ENCODE results near the gene MIB2.
A peak's percentile ranks its signal among the peaks of the same experiment; 100 is the strongest.
"Not testable (repeated sequence)": the region's sequence is repeated elsewhere in the genome, so short reads cannot be mapped to it uniquely, and the experiment has no call there.

Gene MIB2

DNA sequence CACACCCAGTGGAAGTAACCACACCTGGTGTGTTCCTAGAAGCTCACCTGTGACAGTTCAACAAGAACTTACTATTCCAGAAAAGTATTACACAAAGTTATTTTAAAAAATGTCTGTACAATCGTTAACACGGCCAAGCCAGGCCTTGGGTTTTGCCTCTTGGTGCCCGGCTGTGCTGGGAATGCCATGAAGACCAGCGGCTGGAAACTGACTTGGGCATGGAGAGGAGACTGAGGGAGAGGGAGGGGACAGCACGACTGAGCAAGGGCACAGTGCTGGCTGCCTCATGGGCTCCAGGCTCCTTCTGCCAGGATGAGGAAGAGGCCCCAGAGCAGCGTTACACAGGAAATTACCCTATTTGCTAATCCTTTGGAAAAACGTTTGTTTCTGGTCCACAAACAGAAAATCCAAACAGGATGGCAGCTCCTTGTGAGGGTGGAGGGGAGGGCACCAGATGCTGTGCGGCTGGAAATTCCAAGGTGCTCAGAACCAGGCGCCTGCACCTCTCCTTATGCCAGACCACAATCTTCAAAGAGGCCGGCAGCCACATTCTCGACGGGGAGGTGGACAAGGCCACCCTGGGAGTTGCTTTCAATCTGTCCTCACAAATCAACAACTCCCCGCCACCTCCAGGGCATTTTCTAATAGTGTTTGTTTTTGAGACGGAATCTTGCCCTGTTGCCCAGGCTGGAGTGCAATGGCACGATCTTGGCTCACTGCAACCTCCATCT is 47.7 kb downstream of the MIB2 start:
- DNase-seq = not testable (repeated sequence)

DNA sequence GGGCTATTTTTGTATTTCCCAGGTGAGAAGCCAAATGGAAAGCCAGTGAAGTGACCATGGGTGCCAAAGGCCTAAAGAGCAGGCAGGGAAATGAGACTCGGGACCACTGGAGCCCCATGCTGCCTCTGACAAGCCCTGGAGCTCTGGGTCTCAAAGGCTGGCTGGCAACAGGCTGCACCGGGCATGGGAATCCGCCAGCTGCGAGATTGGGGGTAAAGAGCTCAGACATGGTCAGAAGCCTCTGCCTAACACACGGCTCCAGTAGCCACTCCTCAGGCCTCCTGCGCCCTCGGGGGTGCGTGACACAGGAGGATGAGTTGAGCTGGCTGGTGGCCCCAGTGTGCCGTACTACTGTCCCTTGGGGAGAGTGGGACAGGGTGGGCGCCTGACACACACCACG is 49.0 kb downstream of the MIB2 start:
- DNase-seq = not testable (repeated sequence)

DNA sequence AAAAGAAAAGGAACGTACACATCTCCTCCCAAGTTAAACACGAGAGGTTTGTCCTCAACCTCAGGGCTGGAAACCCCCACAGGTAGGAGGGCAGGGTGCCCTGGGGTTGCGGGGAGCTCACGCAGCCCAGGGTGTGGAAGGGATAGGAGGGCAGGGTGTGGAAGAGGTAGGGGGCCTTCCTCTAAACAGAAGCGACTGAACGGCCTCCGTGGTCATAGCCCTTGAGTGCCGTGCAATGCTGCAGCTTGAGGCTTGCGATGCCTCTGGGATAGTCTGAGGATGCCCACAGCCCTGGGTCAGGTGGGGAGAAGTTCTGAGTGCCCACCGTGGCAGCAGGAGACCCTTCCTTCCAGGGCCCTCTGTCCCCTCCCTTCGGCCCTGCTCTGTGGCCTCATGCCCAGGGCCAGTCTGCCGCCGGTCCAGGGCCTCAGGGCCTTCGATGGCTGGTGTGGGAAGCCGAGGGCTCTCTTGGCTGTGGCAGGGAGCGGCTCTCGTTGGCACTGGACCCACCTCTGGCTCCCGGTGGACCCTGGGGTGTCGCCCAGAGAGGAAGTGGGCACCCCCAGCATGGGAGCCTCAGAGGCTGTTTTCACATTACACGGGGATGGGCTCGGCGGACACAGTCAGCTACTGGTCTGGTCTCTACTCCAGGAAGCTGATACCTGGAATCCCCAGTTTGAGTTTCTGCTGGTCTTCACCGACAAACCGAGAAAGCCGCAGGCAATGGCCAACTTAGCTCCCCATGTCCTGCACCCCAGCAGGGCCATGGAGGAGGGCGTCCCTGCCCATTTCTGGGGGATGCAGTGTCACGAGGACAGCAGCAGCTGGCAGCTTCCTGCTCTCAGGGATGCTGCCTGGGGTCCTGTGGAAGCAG is 49.9 kb downstream of the MIB2 start:
- DNase-seq = no peak

- no peak for DNase-seq
Observed at GRCh38 chr1:1665815-1666251, 50.5 kb downstream of the MIB2 start.

DNA sequence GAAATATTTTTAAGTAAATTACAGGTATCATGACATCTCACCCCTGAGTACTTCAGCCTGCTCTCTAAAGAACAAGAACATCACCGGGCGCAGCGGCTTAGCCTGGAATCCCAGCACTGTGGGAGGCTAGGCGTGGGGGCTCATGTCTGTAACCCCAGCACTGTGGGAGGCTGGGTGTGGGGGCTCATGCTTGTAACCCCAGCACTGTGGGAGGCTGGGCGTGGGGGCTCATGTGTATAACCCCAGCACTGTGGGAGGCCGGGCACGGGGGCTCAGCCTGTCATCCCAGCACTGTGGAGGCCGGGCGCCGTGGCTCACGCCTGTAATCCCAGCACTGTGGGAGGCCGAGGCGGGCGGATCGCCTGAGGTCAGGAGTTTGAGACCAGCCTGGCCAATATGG is 51.2 kb downstream of the MIB2 start:
- no peak for DNase-seq

- no peak for DNase-seq
Observed at GRCh38 chr1:1669468-1670440, 54.5 kb downstream of the MIB2 start.

DNA sequence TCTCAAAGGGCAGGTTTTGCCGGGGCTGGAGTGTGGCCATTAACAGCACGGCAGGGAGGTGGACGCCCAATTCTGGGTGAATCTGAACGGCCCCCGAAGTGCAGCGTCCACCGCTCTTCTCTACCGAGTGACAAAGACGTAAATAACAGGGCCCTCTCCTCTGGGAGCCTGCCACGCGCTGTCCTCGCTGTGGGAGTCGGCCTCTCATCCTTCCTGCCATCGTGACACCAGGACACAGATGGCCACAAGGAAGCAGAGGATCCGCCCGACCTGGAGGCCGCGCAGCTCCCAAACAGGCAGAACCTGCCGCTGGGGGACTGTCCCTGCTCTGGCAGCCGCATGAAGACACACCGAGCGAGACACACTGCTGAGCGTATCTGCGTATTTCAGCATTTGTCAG is 55.6 kb downstream of the MIB2 start:
- DNase-seq = no peak

- DNase-seq = no peak
Observed at GRCh38 chr1:1671365-1672119, 56.2 kb downstream of the MIB2 start.

DNA sequence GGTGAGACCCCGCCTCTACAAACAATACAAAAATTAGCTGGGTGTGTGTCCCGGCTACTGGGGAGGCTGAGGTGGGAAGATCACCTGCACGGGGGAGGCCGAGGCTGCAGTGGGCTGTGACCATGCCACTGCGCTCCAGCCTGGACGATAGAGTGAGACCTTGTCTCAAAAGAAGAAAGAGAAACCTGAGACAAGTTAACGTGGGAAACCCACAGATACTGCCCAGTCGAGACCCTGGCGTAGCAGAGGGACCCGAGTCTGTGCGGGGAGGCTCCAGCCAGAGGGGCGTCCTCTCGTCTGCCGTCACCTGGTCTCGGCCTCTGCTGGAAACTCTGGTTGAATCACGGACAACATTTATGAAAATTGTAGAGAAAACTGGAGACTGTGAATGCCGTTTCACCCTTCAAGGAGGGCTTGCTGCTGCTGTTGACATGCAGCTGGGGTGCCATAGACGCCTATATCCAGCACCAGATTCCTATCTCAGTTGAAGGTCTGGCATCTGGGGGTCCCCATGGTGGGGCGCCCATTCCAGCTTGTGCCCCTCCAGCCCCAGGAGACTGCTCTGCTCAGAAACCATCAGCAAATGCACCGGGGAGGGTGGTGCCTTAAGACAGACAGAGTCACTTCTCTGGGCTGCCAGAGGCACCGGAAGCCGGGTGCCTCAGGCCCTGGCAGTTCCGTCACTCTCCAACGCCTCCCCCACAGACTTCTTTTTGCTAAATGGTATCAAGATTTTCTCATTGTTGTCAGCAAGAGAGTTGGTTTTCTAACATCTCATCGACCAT is 57.1 kb downstream of the MIB2 start:
- DNase-seq = no peak

DNA sequence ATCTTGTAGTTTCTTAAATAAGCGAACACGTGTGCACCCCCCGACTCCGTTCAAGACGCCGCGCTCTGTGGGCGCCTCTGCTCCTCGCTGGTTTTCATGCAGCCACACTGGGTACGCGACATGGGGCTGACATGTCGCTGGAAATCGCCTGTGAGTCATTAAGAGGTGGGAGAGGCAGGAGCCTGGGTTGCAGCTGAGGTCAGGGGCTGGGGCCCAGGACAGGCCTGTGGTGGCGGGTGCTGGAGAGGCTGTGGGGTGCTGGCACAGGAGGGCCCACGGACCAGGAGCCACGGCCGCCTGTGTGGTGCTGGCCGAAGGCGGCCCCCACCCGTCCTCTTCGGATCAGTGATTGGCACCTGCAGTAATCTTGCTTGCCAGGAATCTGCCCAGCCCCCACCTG is 59.5 kb downstream of the MIB2 start:
- DNase-seq = not testable (repeated sequence)

GRCh38 chr1:1675218-1675617 is 59.9 kb downstream of the MIB2 start:
- DNase-seq = not testable (repeated sequence)

GRCh38 chr1:1676087-1676486 is 60.8 kb downstream of the MIB2 start:
- not testable (repeated sequence) for DNase-seq

- peak; percentile 41 for DNase-seq
Observed at GRCh38 chr1:1677718-1678580, 62.6 kb downstream of the MIB2 start.

DNA sequence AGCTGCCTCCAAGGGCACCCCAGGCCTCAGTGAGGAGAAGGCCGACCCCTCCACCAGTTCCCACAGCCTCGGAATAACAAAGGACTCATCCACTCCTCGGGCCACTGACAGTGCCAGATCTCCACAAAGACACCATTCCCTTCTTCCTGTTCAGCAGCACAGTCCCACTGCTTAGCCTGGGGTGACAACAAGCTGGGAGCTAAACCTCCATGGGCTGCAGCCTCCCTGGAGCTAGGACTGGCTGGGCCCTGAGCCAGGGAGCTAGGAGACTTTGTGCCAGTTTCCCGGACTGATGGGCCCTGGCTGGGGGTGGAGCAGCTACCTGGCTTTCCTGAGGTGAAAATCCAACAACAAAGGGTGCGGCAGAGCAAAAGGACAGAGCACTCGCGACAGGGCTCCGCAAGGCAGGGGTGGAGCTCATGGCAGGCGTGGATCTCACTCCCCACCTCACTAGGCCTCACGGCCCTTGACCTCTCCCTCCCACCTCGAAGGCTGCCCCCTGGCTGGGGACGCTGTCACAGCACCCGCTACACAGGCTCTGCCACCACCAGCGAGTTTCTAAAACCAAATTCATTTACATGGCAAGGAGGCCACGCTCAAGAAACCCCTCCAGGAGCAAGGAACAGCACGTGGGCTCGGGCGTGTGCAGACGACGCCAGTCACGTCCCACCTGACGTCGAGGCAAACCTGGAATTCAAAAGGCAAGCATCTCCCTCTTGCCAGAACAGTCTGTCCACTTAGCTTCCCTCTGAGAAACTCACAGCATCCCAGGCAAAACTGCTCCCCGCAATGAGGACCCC is 63.5 kb downstream of the MIB2 start:
- DNase-seq = no peak

All from activated CD4-positive, alpha-beta T cell treated with anti-CD3 and anti-CD28 coated beads for 1 hour (primary cell).